ENCODE measurements around the gene SUPT3H. TPM values are rescaled to one million over a fixed set of nuclear protein-coding genes. Genes with fewer than 3 reads are reported as not detected.

Gene SUPT3H
- total and polyA plus RNA-seq, 2 of the 8 experiments (the other 6 are each of a cell fraction or from before 2014, with no cell fraction given) = 18.8 to 23.0 TPM

DNA sequence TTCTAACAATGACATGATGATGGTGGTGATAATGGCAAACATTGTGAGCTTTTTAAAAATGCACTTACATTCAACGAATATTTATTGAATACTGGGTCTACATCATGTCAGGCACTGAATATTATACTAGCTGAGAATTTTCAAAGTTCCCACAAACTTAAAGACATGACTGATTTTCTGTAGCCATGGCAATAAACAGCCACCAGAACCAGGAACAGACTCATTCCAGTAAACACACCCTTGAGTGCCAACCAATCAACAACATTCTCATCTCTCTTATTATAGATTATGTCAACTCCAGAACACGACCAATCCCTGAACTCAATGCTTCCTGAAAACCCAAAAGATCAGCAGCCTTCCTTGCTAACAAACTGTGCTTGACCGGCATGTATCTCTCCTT, 262.0 kb downstream of the SUPT3H start (continued):
- TF ChIP-seq CBX8 (IDR thresholded peaks at IDR 0.05; ENCODE audit: borderline replicate concordance, low read depth, low read length) (no peak), POU5F1 (IDR thresholded peaks at IDR 0.05; ENCODE audit: low read depth, low read length) (no peak), KDM4A (IDR thresholded peaks at IDR 0.05; ENCODE audit: low read depth, low read length, severe bottlenecking) (no peak)
